UCSD-AML1 (cell line): Measurements from ENCODE around the gene TNS3.
"Not testable (repeated sequence)": the region's sequence is repeated elsewhere in the genome, so short reads cannot be mapped to it uniquely, and the experiment has no call there.

Experiments used
- DNase-seq: peaks from one replicate; lab custom pipeline; 2025; ENCODE audit not compliant: unreplicated experiment; lab: John Stamatoyannopoulos, UW

The TNS3 gene

GRCh38 chr7:47581804-47582763, at the start of gene TNS3:
TNS3 (minus strand) TSS chr7:47582111; CDS start chr7:47439636, 142,475 bp downstream.
- DNase-seq, result peak; percentile 35

GRCh38 chr7:47631711-47632110, 49.8 kb upstream of the TNS3 start:
- DNase-seq, result no peak

GRCh38 chr7:47627580-47628283, 45.8 kb upstream of the TNS3 start:
- no peak for DNase-seq

GRCh38 chr7:47625861-47626715, 44.2 kb upstream of the TNS3 start:
- DNase-seq, result no peak

GRCh38 chr7:47624689-47625088, 42.8 kb upstream of the TNS3 start:
- DNase-seq, result no peak

- no peak for DNase-seq
Measured at GRCh38 chr7:47622946-47623640, 41.2 kb upstream of the TNS3 start.

- no peak for DNase-seq
Measured at GRCh38 chr7:47622586-47622945, 40.7 kb upstream of the TNS3 start.

GRCh38 chr7:47621979-47622561, 40.2 kb upstream of the TNS3 start:
- DNase-seq, result peak; percentile 12

GRCh38 chr7:47621347-47621746, 39.4 kb upstream of the TNS3 start:
- DNase-seq, result no peak

GRCh38 chr7:47619806-47620205, 37.9 kb upstream of the TNS3 start:
- no peak for DNase-seq

- no peak for DNase-seq
Measured at GRCh38 chr7:47617131-47617530, 35.2 kb upstream of the TNS3 start.

GRCh38 chr7:47614450-47614849, 32.5 kb upstream of the TNS3 start:
- no peak for DNase-seq

- no peak for DNase-seq
Measured at GRCh38 chr7:47611045-47611511, 29.2 kb upstream of the TNS3 start.

- DNase-seq, result no peak
Measured at GRCh38 chr7:47610506-47611044, 28.7 kb upstream of the TNS3 start.

- no peak for DNase-seq
Measured at GRCh38 chr7:47609803-47610452, 28.0 kb upstream of the TNS3 start.

- DNase-seq, result not testable (repeated sequence)
Measured at GRCh38 chr7:47606593-47607046, 24.7 kb upstream of the TNS3 start.

- DNase-seq, result no peak
Measured at GRCh38 chr7:47605816-47606575, 24.1 kb upstream of the TNS3 start.

- DNase-seq, result no peak
Measured at GRCh38 chr7:47604496-47604890, 22.6 kb upstream of the TNS3 start.
